ENCODE data around the gene OXNAD1. TPM values are rescaled to one million over a fixed set of nuclear protein-coding genes. Genes with fewer than 3 reads are reported as not detected.

Gene OXNAD1
- total and polyA plus RNA-seq, 2 donors (not counting 1 experiment from before 2014, with no cell fraction given), result 6.4 to 10.4 TPM

- TF ChIP-seq EZH2 (IDR thresholded peaks at IDR 0.05; ENCODE audit: low read length, missing control alignments) (no peak), CTCF (conservative IDR thresholded peaks at IDR 0.05 in 1 of 2, IDR thresholded peaks at IDR 0.05 in 1 of 2; ENCODE audit: low read depth in 1 of 2, low read length in 2 of 2) (no peak)
- H3K79me2 ChIP-seq (ENCODE audit: control insufficient read depth, insufficient read depth, low read length), result no peaks in the 10 kb centered on the region
- no peaks in the 10 kb centered on the region for H4K20me1 ChIP-seq (ENCODE audit: control insufficient read depth, extremely low read depth, insufficient read depth, low read length)
- H2AFZ ChIP-seq (ENCODE audit: low read length), result no peak overlapping the region
- no peak overlapping the region for H3K4me2 ChIP-seq (ENCODE audit: extremely low read depth, insufficient read depth, low read length)
- H3K27ac ChIP-seq (ENCODE audit: insufficient read depth, low read length), result no peak overlapping the region
- H3K36me3 ChIP-seq (ENCODE audit: control insufficient read depth, insufficient read depth, low read length), result no peaks in the 10 kb centered on the region
- H3K27me3 ChIP-seq (ENCODE audit: control insufficient read depth, insufficient read depth, low read length), result no peaks in the 10 kb centered on the region
- H3K9me3 ChIP-seq (ENCODE audit: control insufficient read depth, insufficient read depth, low read depth, low read length), result no peaks in the 10 kb centered on the region
- no peak overlapping the region for H3K4me3 ChIP-seq (replicated peaks in 1 of 4; ENCODE audit: control extremely low read depth in 1 of 4, insufficient read depth in 1 of 4, low read depth in 3 of 4, low read length in 4 of 4)
- no peak for DNase-seq (ENCODE audit: low read depth in 2 of 2)
- H3K4me1 ChIP-seq (ENCODE audit: control insufficient read depth, extremely low read depth, insufficient read depth, low read length), result no peaks in the 10 kb centered on the region
- H3K9ac ChIP-seq (ENCODE audit: insufficient read depth, low read length), result no peak overlapping the region
These were observed 9.3 kb upstream of the OXNAD1 start for GRCh38 chr3:16255726-16256125.

GRCh38 chr3:16257309-16257708 is 7.7 kb upstream of the OXNAD1 start:
- no peaks in the 10 kb centered on the region for H3K9me3 ChIP-seq (ENCODE audit: control insufficient read depth, insufficient read depth, low read depth, low read length)
- no peaks in the 10 kb centered on the region for H3K4me1 ChIP-seq (ENCODE audit: control insufficient read depth, extremely low read depth, insufficient read depth, low read length)
- H3K9ac ChIP-seq (ENCODE audit: insufficient read depth, low read length), result no peak overlapping the region
- no peak overlapping the region for H3K4me2 ChIP-seq (ENCODE audit: extremely low read depth, insufficient read depth, low read length)
- H4K20me1 ChIP-seq (ENCODE audit: control insufficient read depth, extremely low read depth, insufficient read depth, low read length), result no peaks in the 10 kb centered on the region
- H3K36me3 ChIP-seq (ENCODE audit: control insufficient read depth, insufficient read depth, low read length), result peaks cover 3% of the 10 kb centered on the region
- no peak overlapping the region for H2AFZ ChIP-seq (ENCODE audit: low read length)
- TF ChIP-seq CTCF (conservative IDR thresholded peaks at IDR 0.05 in 1 of 2, IDR thresholded peaks at IDR 0.05 in 1 of 2; ENCODE audit: low read depth in 1 of 2, low read length in 2 of 2), result no peak
- no peak for TF ChIP-seq EZH2 (IDR thresholded peaks at IDR 0.05; ENCODE audit: low read length, missing control alignments)
- no peak overlapping the region for H3K4me3 ChIP-seq (replicated peaks in 1 of 4; ENCODE audit: control extremely low read depth in 1 of 4, insufficient read depth in 1 of 4, low read depth in 3 of 4, low read length in 4 of 4)
- no peak for DNase-seq (ENCODE audit: low read depth in 2 of 2)
- H3K27ac ChIP-seq (ENCODE audit: insufficient read depth, low read length), result no peak overlapping the region
- no peaks in the 10 kb centered on the region for H3K27me3 ChIP-seq (ENCODE audit: control insufficient read depth, insufficient read depth, low read length)
- peaks cover 11% of the 10 kb centered on the region for H3K79me2 ChIP-seq (ENCODE audit: control insufficient read depth, insufficient read depth, low read length)

GRCh38 chr3:16258177-16258576 is 6.8 kb upstream of the OXNAD1 start:
- no peaks in the 10 kb centered on the region for H4K20me1 ChIP-seq (ENCODE audit: control insufficient read depth, extremely low read depth, insufficient read depth, low read length)
- peaks cover 4% of the 10 kb centered on the region for H3K36me3 ChIP-seq (ENCODE audit: control insufficient read depth, insufficient read depth, low read length)
- H3K9me3 ChIP-seq (ENCODE audit: control insufficient read depth, insufficient read depth, low read depth, low read length), result no peaks in the 10 kb centered on the region
- no peak overlapping the region for H3K4me2 ChIP-seq (ENCODE audit: extremely low read depth, insufficient read depth, low read length)
- H3K4me1 ChIP-seq (ENCODE audit: control insufficient read depth, extremely low read depth, insufficient read depth, low read length), result no peaks in the 10 kb centered on the region
- no peak overlapping the region for H2AFZ ChIP-seq (ENCODE audit: low read length)
- no peak overlapping the region for H3K9ac ChIP-seq (ENCODE audit: insufficient read depth, low read length)
- no peaks in the 10 kb centered on the region for H3K27me3 ChIP-seq (ENCODE audit: control insufficient read depth, insufficient read depth, low read length)
- TF ChIP-seq EZH2 (IDR thresholded peaks at IDR 0.05; ENCODE audit: low read length, missing control alignments) (no peak), CTCF (conservative IDR thresholded peaks at IDR 0.05 in 1 of 2, IDR thresholded peaks at IDR 0.05 in 1 of 2; ENCODE audit: low read depth in 1 of 2, low read length in 2 of 2) (no peak)
- no peak overlapping the region for H3K4me3 ChIP-seq (replicated peaks in 1 of 4; ENCODE audit: control extremely low read depth in 1 of 4, insufficient read depth in 1 of 4, low read depth in 3 of 4, low read length in 4 of 4)
- no peak overlapping the region for H3K27ac ChIP-seq (ENCODE audit: insufficient read depth, low read length)
- DNase-seq (ENCODE audit: low read depth in 2 of 2), result no peak
- peaks cover 20% of the 10 kb centered on the region for H3K79me2 ChIP-seq (ENCODE audit: control insufficient read depth, insufficient read depth, low read length)
